Astrocyte (in vitro differentiated cells and primary cell): ENCODE measurements around the gene ANKRD12. TPM values are rescaled to one million over a fixed set of nuclear protein-coding genes. Genes with fewer than 3 reads are reported as not detected.
A peak's percentile ranks its signal among the peaks of the same experiment; 100 is the strongest.

Source experiments
- DNase-seq: peaks from one replicate; pipeline ENCODE4 v3.0.0-alpha.2; 2010; ENCODE audit warnings: low read depth
- FAIRE-seq: peaks from 2 replicates; lab custom pipeline; 2011; peaks lifted over from hg19 to GRCh38; lab: Jason Lieb, UNC
- H2AFZ ChIP-seq: 2 replicates; pipeline ENCODE4 v1.6.0; 2012; ENCODE audit warnings: low read depth, low read length, inconsistent platforms
- H3K27ac ChIP-seq: 2 replicates; pipeline ENCODE4 v1.5.1; 2011; ENCODE audit warnings: low read depth, low read length, inconsistent platforms
- H3K27me3 ChIP-seq: 2 replicates; pipeline ENCODE4 v1.6.0; 2011; ENCODE audit warnings: low read length, inconsistent platforms; ENCODE audit not compliant: insufficient read depth
- H3K36me3 ChIP-seq: 2 replicates; pipeline ENCODE4 v1.5.1; 2011; ENCODE audit warnings: low read length, inconsistent platforms; ENCODE audit not compliant: insufficient read depth
- H3K4me1 ChIP-seq: 2 replicates; pipeline ENCODE4 v1.5.1; 2011; ENCODE audit warnings: low read length, inconsistent platforms; ENCODE audit not compliant: insufficient read depth
- H3K4me2 ChIP-seq: 2 replicates; pipeline ENCODE4 v1.6.0; 2012; ENCODE audit warnings: low read length, inconsistent platforms
- H3K4me3 ChIP-seq: 2 replicates; pipeline ENCODE4 v1.5.1; 2011; ENCODE audit warnings: low read depth, mild to moderate bottlenecking, low read length, inconsistent platforms; ENCODE audit not compliant: insufficient read depth
- H3K79me2 ChIP-seq: 2 replicates; pipeline ENCODE4 v1.6.0; 2012; ENCODE audit warnings: mild to moderate bottlenecking, low read length, inconsistent platforms; ENCODE audit not compliant: insufficient read depth
- H3K9ac ChIP-seq: 2 replicates; pipeline ENCODE4 v1.6.0; 2012; ENCODE audit warnings: mild to moderate bottlenecking, low read length, inconsistent platforms
- H3K9me3 ChIP-seq: 2 replicates; pipeline ENCODE4 v1.5.1; 2012; ENCODE audit warnings: low read depth, mild to moderate bottlenecking, low read length, inconsistent platforms; ENCODE audit not compliant: insufficient read depth
- H4K20me1 ChIP-seq: 2 replicates; pipeline ENCODE4 v1.6.0; 2012; ENCODE audit warnings: low read length, inconsistent platforms; ENCODE audit not compliant: insufficient read depth
- H3K27ac Mint-ChIP-seq: one replicate; pipeline ENCODE4 v1.8.0; 2021; ENCODE audit warnings: mild to moderate bottlenecking, mixed read lengths; ENCODE audit not compliant: unreplicated experiment
- H3K27me3 Mint-ChIP-seq: one replicate; pipeline ENCODE4 v1.8.0; 2021; ENCODE audit warnings: low read depth, mixed read lengths; ENCODE audit not compliant: unreplicated experiment
- H3K36me3 Mint-ChIP-seq: one replicate; pipeline ENCODE4 v1.8.0; 2021; ENCODE audit warnings: low read depth, mixed read lengths; ENCODE audit not compliant: unreplicated experiment
- H3K4me1 Mint-ChIP-seq: one replicate; pipeline ENCODE4 v1.8.0; 2021; ENCODE audit warnings: low read depth, mixed read lengths; ENCODE audit not compliant: unreplicated experiment
- H3K4me3 Mint-ChIP-seq: one replicate; pipeline ENCODE4 v1.8.0; 2021; ENCODE audit warnings: mild to moderate bottlenecking, moderate library complexity, mixed read lengths; ENCODE audit not compliant: unreplicated experiment
- H3K9me3 Mint-ChIP-seq: one replicate; pipeline ENCODE4 v1.8.0; 2021; ENCODE audit warnings: mild to moderate bottlenecking, mixed read lengths; ENCODE audit not compliant: unreplicated experiment
- EZH2 ChIP-seq: IDR thresholded peaks from 2 replicates; pipeline ENCODE4 v1.6.1; 2012; ENCODE audit warnings: mild to moderate bottlenecking, low read length, inconsistent platforms; ENCODE audit not compliant: insufficient read depth
- total RNA-seq: library from RNA; stranded (reverse); gene quantifications from 2 replicates; pipeline ENCODE4 v1.2.1, GENCODE V29; 2021
- TF ChIP-seq, protein P1 (sequence below): IDR thresholded peaks from 2 replicates; pipeline ENCODE4 v1.5.1; 2011; ENCODE audit warnings: low read depth, mild to moderate bottlenecking, inconsistent platforms, low read length, moderate library complexity; ENCODE audit not compliant: insufficient read depth

ANKRD12 gene
- total RNA-seq, 1 donor from 2014 or later: 24.4 TPM

DNA sequence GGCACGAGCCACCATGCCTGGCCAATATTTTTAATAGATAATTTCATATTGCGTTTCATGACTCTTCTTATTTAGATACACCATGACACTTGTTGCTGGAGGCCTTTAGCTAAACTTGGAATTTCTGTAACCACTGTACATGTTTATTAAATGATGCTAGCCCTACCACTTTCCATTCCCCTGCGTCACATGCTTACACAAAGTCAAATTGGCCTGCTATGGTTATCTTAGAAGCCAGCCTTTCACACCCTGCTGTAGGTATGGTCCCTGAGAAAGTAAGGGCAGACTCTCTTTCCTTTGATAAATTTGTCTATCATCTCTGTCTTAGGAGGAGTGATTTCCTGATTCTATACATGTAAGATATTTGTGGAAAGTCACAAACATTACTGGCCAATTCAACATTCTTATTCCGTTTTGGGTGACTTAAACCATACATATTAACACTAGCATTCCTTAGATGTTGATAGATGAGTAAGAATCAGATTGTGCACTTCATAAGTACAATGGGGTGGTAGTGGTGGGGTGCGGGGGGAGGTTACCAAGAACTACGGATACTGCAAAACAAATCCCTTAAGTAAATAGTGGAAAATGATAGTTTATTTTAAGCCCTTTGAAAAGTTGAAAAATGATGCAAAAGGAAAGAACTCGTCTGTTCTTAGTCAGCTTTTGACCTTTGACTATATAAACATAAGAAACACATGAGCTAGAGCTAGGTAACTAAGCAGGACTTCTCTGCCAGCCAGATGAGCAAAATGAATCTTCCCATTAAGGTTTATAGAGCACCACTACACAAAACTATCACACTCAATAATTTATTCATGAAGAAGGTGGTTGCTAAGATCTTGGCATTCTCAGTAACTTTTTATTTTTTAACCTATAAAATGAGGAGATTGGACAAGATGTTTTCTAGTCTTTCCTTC is 42.0 kb upstream of the ANKRD12 start:
- Histone ChIP-seq H3K36me3 (no peaks in the 10 kb centered on the region), H3K4me1 (peaks cover 23% of the 10 kb centered on the region), H2AFZ (peak overlapping the region; percentile 2), H3K4me2 (peak overlapping the region; percentile 66), H3K27ac (peak overlapping the region; percentile 91), H3K4me3 (no peak overlapping the region), H4K20me1 (no peaks in the 10 kb centered on the region), H3K9me3 (no peaks in the 10 kb centered on the region), H3K79me2 (no peaks in the 10 kb centered on the region), H3K27me3 (no peaks in the 10 kb centered on the region), H3K9ac (peak overlapping the region; percentile 64)
- H3K27ac Mint-ChIP-seq: peak overlapping the region; percentile 23
- no peaks in the 10 kb centered on the region for H3K36me3 Mint-ChIP-seq
- H3K27me3 Mint-ChIP-seq: no peaks in the 10 kb centered on the region
- H3K9me3 Mint-ChIP-seq: peaks cover 1% of the 10 kb centered on the region
- TF ChIP-seq, protein P1, sequence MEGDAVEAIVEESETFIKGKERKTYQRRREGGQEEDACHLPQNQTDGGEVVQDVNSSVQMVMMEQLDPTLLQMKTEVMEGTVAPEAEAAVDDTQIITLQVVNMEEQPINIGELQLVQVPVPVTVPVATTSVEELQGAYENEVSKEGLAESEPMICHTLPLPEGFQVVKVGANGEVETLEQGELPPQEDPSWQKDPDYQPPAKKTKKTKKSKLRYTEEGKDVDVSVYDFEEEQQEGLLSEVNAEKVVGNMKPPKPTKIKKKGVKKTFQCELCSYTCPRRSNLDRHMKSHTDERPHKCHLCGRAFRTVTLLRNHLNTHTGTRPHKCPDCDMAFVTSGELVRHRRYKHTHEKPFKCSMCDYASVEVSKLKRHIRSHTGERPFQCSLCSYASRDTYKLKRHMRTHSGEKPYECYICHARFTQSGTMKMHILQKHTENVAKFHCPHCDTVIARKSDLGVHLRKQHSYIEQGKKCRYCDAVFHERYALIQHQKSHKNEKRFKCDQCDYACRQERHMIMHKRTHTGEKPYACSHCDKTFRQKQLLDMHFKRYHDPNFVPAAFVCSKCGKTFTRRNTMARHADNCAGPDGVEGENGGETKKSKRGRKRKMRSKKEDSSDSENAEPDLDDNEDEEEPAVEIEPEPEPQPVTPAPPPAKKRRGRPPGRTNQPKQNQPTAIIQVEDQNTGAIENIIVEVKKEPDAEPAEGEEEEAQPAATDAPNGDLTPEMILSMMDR: no peak
- no peak for TF ChIP-seq EZH2
- DNase-seq (peak; percentile 86), FAIRE-seq (peak; percentile 13)
- peaks cover 10% of the 10 kb centered on the region for H3K4me1 Mint-ChIP-seq
- H3K4me3 Mint-ChIP-seq: no peak overlapping the region

DNA sequence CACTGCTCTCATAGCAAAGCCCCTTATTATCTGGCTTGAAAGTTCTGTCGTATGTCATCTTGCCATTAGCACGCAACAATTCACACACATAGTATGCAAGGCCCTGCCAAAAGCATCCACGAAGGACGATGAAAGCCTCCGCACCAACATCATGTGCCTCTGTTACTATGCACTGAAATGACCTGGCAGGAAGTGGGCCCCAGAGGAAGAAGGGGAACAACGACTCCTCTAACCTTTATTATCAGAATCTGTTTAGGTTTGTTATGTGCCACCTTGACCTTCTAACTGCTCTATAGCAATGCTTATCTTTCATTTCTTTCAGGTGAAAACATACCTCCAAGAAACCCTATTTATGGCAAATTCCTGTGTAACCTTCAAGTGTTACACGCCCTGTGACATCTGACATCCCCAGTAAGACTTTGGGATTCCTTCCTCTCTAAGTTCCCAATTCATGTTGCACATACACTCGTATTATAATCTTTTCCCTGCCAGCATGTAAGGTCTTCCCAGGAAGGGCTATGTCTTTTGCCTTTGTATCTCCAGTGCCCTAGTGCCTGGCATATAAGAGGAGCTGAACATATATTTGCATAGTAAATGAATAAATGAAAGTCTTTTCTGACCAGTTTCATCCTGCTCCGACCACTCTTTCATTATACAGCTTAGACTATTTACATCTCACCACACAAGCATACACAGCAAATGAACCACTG is 41.1 kb upstream of the ANKRD12 start:
- Histone ChIP-seq H2AFZ (peak overlapping the region; percentile 58), H4K20me1 (no peaks in the 10 kb centered on the region), H3K27me3 (no peaks in the 10 kb centered on the region), H3K79me2 (no peaks in the 10 kb centered on the region), H3K4me3 (no peak overlapping the region), H3K4me2 (peak overlapping the region; percentile 66), H3K9me3 (no peaks in the 10 kb centered on the region), H3K27ac (peak overlapping the region; percentile 91), H3K9ac (peak overlapping the region; percentile 64), H3K4me1 (peaks cover 23% of the 10 kb centered on the region), H3K36me3 (no peaks in the 10 kb centered on the region)
- Mint-ChIP-seq H3K27ac (peak overlapping the region; percentile 23), H3K36me3 (no peaks in the 10 kb centered on the region), H3K4me3 (no peak overlapping the region), H3K9me3 (peaks cover 1% of the 10 kb centered on the region), H3K27me3 (no peaks in the 10 kb centered on the region), H3K4me1 (peaks cover 11% of the 10 kb centered on the region)
- DNase-seq: peak; percentile 31
- TF ChIP-seq EZH2: no peak
- TF ChIP-seq, protein P1: no peak
- FAIRE-seq: no peak
